GM23338 (cell line): ENCODE results near the gene EEF1AKMT4.

Experiments used
- CREB1 ChIP-seq: fragments of 250-450 bp; sonication (Bioruptor Pico); IDR thresholded peaks from 2 replicates; pipeline ENCODE4 v1.5.0; 2020; ENCODE audit warnings: low read depth, mild to moderate bottlenecking, moderate library complexity
- CTCF ChIP-seq, 2 experiments: fragments of 200-600 bp in 1 of 2; sonication (generic) in 1 of 2; conservative IDR thresholded peaks; 2 replicates each; pipeline versions ENCODE4 v1.5.1 to v1.6.1; 2016 to 2017; ENCODE audit warnings: antibody characterized with exemption in 2 of 2, low read depth in 2 of 2, mild to moderate bottlenecking in 2 of 2, moderate library complexity in 1 of 2
- EZH2 ChIP-seq: fragments of 200-600 bp; sonication (generic); IDR thresholded peaks from one replicate; pipeline ENCODE4 v1.8.0; 2017; ENCODE audit warnings: antibody characterized with exemption, mild to moderate bottlenecking, low read depth; ENCODE audit not compliant: unreplicated experiment
- POLR2AphosphoS5 ChIP-seq: IDR thresholded peaks from 2 replicates; pipeline ENCODE4 v1.6.1; 2016; ENCODE audit warnings: antibody characterized with exemption, low read depth
- ZNF331 ChIP-seq: fragments of 250-450 bp; sonication (Bioruptor Pico); IDR thresholded peaks from 2 replicates; pipeline ENCODE4 v1.5.0; 2020; ENCODE audit warnings: low read depth, mild to moderate bottlenecking, moderate library complexity

- TF ChIP-seq CREB1 (CRISPR knock-in tag) (no peak), CTCF (conservative IDR thresholded peaks at IDR 0.05; ENCODE audit: low read depth in 2 of 2) (no peak), ZNF331 (CRISPR knock-in tag) (no peak), EZH2 (no peak), POLR2AphosphoS5 (no peak)
These were observed 12.3 kb upstream of the EEF1AKMT4 start for GRCh38 chr3:184237211-184237610.
